ENCODE measurements around the gene GRIN2A.
A peak's percentile ranks its signal among the peaks of the same experiment; 100 is the strongest.

GRIN2A gene

GRCh38 chr16:9846362-9847099, 335.7 kb downstream of the GRIN2A start:
- Histone ChIP-seq H3K36me3 (ENCODE audit: insufficient read depth, insufficient read length, low read length) (no peaks in the 10 kb centered on the region), H3K4me3 (ENCODE audit: insufficient read length, low read depth) (no peak overlapping the region), H3K9me3 (ENCODE audit: insufficient read depth, low read length) (no peaks in the 10 kb centered on the region), H3K9ac (ENCODE audit: insufficient read length, low read depth) (no peak overlapping the region), H3K27me3 (ENCODE audit: insufficient read depth, insufficient read length) (no peaks in the 10 kb centered on the region), H3K4me1 (ENCODE audit: insufficient read depth, insufficient read length) (no peaks in the 10 kb centered on the region)
- TF ChIP-seq SUZ12 (IDR thresholded peaks at IDR 0.05; ENCODE audit: extremely low read depth, insufficient read depth, insufficient read length): no peak
- no peak for TF ChIP-seq YY1 (IDR thresholded peaks at IDR 0.05; ENCODE audit: insufficient read depth, insufficient read length)
- TF ChIP-seq ZNF274 (IDR thresholded peaks at IDR 0.05; ENCODE audit: low read depth, low read length): no peak
- DNase-seq (ENCODE audit: low read depth, low spot score): no peak

- Histone ChIP-seq H3K36me3 (ENCODE audit: insufficient read depth, insufficient read length, low read length) (no peaks in the 10 kb centered on the region), H3K4me3 (ENCODE audit: insufficient read length, low read depth) (no peak overlapping the region), H3K9me3 (ENCODE audit: insufficient read depth, low read length) (no peaks in the 10 kb centered on the region), H3K9ac (ENCODE audit: insufficient read length, low read depth) (no peak overlapping the region), H3K27me3 (ENCODE audit: insufficient read depth, insufficient read length) (no peaks in the 10 kb centered on the region), H3K4me1 (ENCODE audit: insufficient read depth, insufficient read length) (no peaks in the 10 kb centered on the region)
- DNase-seq (ENCODE audit: low read depth, low spot score): no peak
- no peak for TF ChIP-seq YY1 (IDR thresholded peaks at IDR 0.05; ENCODE audit: insufficient read depth, insufficient read length)
- TF ChIP-seq ZNF274 (IDR thresholded peaks at IDR 0.05; ENCODE audit: low read depth, low read length): no peak
- TF ChIP-seq SUZ12 (IDR thresholded peaks at IDR 0.05; ENCODE audit: extremely low read depth, insufficient read depth, insufficient read length): no peak
These were observed 336.4 kb downstream of the GRIN2A start for GRCh38 chr16:9845661-9846361.

- Histone ChIP-seq H3K9me3 (ENCODE audit: insufficient read depth, low read length) (no peaks in the 10 kb centered on the region), H3K4me3 (ENCODE audit: insufficient read length, low read depth) (no peak overlapping the region), H3K9ac (ENCODE audit: insufficient read length, low read depth) (no peak overlapping the region), H3K27me3 (ENCODE audit: insufficient read depth, insufficient read length) (no peaks in the 10 kb centered on the region), H3K4me1 (ENCODE audit: insufficient read depth, insufficient read length) (no peaks in the 10 kb centered on the region), H3K36me3 (ENCODE audit: insufficient read depth, insufficient read length, low read length) (no peaks in the 10 kb centered on the region)
- no peak for TF ChIP-seq SUZ12 (IDR thresholded peaks at IDR 0.05; ENCODE audit: extremely low read depth, insufficient read depth, insufficient read length)
- TF ChIP-seq ZNF274 (IDR thresholded peaks at IDR 0.05; ENCODE audit: low read depth, low read length): no peak
- no peak for TF ChIP-seq YY1 (IDR thresholded peaks at IDR 0.05; ENCODE audit: insufficient read depth, insufficient read length)
- DNase-seq (ENCODE audit: low read depth, low spot score): no peak
These were observed 337.9 kb downstream of the GRIN2A start for GRCh38 chr16:9844361-9844760.

GRCh38 chr16:9843424-9844018, 338.7 kb downstream of the GRIN2A start:
- TF ChIP-seq YY1 (IDR thresholded peaks at IDR 0.05; ENCODE audit: insufficient read depth, insufficient read length): no peak
- TF ChIP-seq ZNF274 (IDR thresholded peaks at IDR 0.05; ENCODE audit: low read depth, low read length): no peak
- no peak for TF ChIP-seq SUZ12 (IDR thresholded peaks at IDR 0.05; ENCODE audit: extremely low read depth, insufficient read depth, insufficient read length)
- H3K36me3 ChIP-seq (ENCODE audit: insufficient read depth, insufficient read length, low read length): no peaks in the 10 kb centered on the region
- no peaks in the 10 kb centered on the region for H3K27me3 ChIP-seq (ENCODE audit: insufficient read depth, insufficient read length)
- H3K9ac ChIP-seq (ENCODE audit: insufficient read length, low read depth): no peak overlapping the region
- no peaks in the 10 kb centered on the region; the same call in 1 of the 2 replicates for H3K9me3 ChIP-seq (ENCODE audit: insufficient read depth, low read length)
- no peak for DNase-seq (ENCODE audit: low read depth, low spot score)
- no peaks in the 10 kb centered on the region for H3K4me1 ChIP-seq (ENCODE audit: insufficient read depth, insufficient read length)
- H3K4me3 ChIP-seq (ENCODE audit: insufficient read length, low read depth): no peak overlapping the region

GRCh38 chr16:9840761-9841665, 341.2 kb downstream of the GRIN2A start:
- H3K9me3 ChIP-seq (ENCODE audit: insufficient read depth, low read length): no peaks in the 10 kb centered on the region; the same call in 1 of the 2 replicates
- TF ChIP-seq YY1 (IDR thresholded peaks at IDR 0.05; ENCODE audit: insufficient read depth, insufficient read length) (no peak), SUZ12 (IDR thresholded peaks at IDR 0.05; ENCODE audit: extremely low read depth, insufficient read depth, insufficient read length) (no peak), ZNF274 (IDR thresholded peaks at IDR 0.05; ENCODE audit: low read depth, low read length) (no peak)
- no peak overlapping the region for H3K9ac ChIP-seq (ENCODE audit: insufficient read length, low read depth)
- peak; percentile 75 for DNase-seq (ENCODE audit: low read depth, low spot score)
- H3K4me1 ChIP-seq (ENCODE audit: insufficient read depth, insufficient read length): no peaks in the 10 kb centered on the region
- no peaks in the 10 kb centered on the region for H3K36me3 ChIP-seq (ENCODE audit: insufficient read depth, insufficient read length, low read length)
- H3K4me3 ChIP-seq (ENCODE audit: insufficient read length, low read depth): no peak overlapping the region
- H3K27me3 ChIP-seq (ENCODE audit: insufficient read depth, insufficient read length): no peaks in the 10 kb centered on the region

- no peak for DNase-seq (ENCODE audit: low read depth, low spot score)
- Histone ChIP-seq H3K9me3 (ENCODE audit: insufficient read depth, low read length) (no peaks in the 10 kb centered on the region; the same call in 1 of the 2 replicates), H3K36me3 (ENCODE audit: insufficient read depth, insufficient read length, low read length) (no peaks in the 10 kb centered on the region), H3K4me3 (ENCODE audit: insufficient read length, low read depth) (no peak overlapping the region), H3K9ac (ENCODE audit: insufficient read length, low read depth) (no peak overlapping the region), H3K27me3 (ENCODE audit: insufficient read depth, insufficient read length) (no peaks in the 10 kb centered on the region), H3K4me1 (ENCODE audit: insufficient read depth, insufficient read length) (no peaks in the 10 kb centered on the region)
- TF ChIP-seq ZNF274 (IDR thresholded peaks at IDR 0.05; ENCODE audit: low read depth, low read length) (no peak), SUZ12 (IDR thresholded peaks at IDR 0.05; ENCODE audit: extremely low read depth, insufficient read depth, insufficient read length) (no peak), YY1 (IDR thresholded peaks at IDR 0.05; ENCODE audit: insufficient read depth, insufficient read length) (no peak)
These were observed 344.7 kb downstream of the GRIN2A start for GRCh38 chr16:9837481-9837880.

Measured in NT2/D1 (cell line).